Left renal pelvis (tissue), 4 donors: ENCODE results near the gene SLC35F2. TPM values are rescaled to one million over a fixed set of nuclear protein-coding genes. Genes with fewer than 3 reads are reported as not detected.
"Not testable (repeated sequence)": the region's sequence is repeated elsewhere in the genome, so short reads cannot be mapped to it uniquely, and the experiment has no call there.

Experiments
- DNase-seq, 4 donors: peaks; one replicate each; pipeline ENCODE4 v3.0.0-alpha.2; 2013; ENCODE audit warnings: low read depth in 4 of 4, low spot score in 3 of 4
- polyA plus RNA-seq, 4 donors: library from polyadenylated mRNA; unstranded; fragments of 120-200 nt; gene quantifications; one replicate each; pipeline ENCODE4 v1.2.1, GENCODE V29; 2013; ENCODE audit not compliant: insufficient read length in 4 of 4

Gene SLC35F2, protein sequence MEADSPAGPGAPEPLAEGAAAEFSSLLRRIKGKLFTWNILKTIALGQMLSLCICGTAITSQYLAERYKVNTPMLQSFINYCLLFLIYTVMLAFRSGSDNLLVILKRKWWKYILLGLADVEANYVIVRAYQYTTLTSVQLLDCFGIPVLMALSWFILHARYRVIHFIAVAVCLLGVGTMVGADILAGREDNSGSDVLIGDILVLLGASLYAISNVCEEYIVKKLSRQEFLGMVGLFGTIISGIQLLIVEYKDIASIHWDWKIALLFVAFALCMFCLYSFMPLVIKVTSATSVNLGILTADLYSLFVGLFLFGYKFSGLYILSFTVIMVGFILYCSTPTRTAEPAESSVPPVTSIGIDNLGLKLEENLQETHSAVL
- 10 to 100 TPM in 3 of 4 donors, 1 to 10 TPM in 1; 2.4 to 15.8 (median 14.9) TPM for polyA plus RNA-seq

DNA sequence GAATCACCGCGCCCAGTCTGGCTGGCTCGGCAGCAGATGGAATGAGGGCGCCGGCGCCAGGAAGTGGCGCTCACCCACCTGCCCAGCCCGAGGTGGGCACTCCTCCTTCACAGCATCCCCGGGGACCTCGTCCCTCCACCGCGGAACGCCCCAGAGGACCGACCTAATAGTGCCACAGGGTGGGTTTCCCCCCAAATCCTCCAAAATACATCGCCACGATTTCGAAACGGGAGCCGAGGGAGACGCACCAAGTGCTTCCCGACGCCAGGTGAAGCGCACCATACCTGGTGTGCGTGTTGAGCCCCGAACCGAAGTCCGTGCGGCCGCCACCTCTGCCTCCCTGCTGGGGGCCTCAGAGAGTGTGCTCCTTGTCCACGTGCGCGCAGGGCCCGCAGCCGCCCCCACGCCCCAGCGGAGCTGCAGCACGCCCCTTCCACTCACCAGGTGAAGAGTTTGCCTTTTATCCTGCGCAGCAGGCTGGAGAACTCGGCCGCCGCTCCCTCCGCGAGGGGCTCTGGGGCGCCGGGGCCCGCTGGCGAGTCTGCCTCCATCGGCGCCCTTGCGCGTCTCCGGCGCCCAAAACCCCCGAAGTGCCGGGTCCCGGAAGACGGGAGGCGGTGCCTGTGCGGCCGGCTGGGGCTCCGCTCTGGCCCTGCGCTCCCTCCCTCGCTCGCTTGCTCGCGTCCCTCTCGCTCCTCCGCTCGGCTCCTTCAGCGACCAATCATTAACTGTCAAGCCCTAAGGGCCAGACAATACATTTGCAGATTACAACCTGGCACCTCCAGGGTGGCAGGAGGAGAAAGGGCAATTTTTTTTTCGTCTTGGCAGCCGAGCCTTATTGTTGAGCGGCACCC lies at the start of gene SLC35F2:
Gene SLC35F2 (minus strand): TSS at position 571 of the 854 bp plus-strand sequence. CDS start 20 bp downstream, at position 551.
- peak; percentile 50 to 56 (median 54) for DNase-seq

DNA sequence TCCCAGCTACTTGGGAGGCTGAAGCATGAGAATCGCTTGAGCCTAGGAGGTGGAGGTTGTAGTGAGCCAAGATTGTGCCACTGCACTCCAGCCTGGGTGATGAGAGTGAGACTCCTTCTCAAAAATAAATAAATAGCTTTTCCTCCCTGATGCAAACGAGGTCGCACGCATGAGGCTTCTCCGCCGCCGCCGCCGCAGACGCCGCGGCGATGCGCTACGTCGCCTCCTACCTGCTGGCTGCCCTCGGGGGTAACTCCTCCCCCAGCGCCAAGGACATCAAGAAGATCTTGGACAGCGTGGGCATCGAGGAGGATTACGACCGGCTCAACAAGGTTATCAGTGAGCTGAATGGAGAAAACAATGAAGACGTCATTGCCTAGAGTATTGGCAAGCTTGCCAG lies 49.6 kb upstream of the SLC35F2 start:
- DNase-seq = no peak

DNA sequence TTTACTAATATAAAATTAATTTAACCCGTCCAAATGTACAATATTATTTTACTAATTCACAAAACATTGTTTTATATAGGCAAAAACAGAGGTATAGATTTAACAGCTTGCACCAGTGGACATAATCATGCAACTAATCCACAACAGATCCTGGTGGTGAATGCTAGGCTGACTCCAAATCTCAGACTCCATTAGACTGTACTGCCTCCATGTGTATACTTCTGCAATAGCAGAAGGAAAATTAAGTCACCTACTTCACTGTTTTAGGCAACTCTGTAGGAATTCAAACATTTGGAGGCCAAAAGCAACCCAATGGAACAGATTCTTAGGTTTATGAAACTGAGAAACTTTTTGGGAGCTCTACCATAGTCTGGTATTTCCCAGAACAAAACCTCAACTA lies 39.7 kb upstream of the SLC35F2 start:
- DNase-seq = no peak

DNA sequence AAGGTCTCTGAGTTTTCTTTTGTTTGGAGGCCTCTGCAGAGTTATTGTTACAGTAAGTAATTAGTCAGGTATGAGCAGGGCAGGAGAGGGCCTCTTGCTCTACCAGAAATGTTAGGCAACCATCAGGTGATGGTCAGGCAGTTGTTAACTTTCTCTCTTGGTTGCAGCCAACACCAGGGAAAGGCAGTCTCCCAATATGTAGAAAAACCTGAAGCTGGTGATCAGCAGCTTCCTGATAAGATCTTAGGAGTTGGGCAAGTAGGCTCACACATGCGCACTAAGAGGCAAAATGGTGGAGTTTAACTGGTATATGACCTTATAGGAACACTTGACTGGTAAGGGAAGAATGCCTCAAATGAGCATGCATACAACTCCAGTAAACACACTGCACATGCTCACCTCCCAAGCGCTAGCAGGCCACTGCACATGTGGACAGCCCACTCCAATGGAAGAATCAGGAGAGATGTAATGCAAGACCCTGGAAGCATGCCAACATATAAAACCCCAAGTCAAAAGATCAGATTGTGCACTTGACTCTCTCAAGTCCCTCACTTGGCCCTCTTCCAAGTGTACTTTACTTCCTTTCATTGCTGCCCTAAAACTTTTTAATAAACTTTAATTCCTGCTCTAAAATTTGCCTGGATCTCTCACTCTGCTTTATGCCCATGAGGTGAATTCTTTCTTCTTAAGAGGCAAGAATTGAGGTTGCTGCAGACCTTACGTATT lies 23.7 kb upstream of the SLC35F2 start:
- DNase-seq = no peak

DNA sequence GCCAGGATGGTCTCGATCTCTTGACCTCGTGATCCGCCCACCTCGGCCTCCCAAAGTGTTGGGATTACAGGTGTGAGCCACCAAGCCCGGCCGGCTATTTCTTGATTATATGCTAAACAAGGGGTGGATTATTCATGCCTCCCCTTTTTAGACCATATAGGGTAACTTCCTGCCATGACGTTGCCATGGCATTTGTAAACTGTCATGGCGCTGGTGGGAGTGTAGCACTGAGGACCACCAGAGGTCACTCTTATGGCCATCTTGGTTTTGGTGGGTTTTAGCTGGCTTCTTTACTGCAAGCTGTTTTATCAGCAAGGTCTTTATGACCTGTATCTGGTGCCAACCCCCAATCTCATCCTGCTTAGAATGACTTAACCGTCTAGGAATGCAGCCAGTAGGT lies 22.9 kb upstream of the SLC35F2 start:
- not testable (repeated sequence) for DNase-seq

DNA sequence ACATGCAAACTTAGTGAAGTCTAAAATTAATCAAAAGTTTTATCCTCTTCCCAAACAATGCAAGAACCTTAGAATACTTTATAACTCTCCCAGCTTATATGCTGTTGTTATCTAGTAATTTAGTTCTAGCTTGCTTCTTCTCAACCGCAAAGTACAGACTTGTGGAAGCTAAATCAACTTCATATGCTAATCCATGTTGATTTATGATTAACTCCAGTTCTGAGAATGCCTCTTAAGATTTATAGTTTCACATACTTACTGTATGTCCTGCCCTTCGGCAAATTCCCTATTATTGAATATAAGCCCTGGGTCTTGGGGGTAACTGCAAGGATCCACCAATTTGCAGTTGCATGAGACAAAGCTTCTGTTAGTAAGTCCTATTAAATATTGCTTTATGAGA lies 17.6 kb upstream of the SLC35F2 start:
- DNase-seq = no peak

DNA sequence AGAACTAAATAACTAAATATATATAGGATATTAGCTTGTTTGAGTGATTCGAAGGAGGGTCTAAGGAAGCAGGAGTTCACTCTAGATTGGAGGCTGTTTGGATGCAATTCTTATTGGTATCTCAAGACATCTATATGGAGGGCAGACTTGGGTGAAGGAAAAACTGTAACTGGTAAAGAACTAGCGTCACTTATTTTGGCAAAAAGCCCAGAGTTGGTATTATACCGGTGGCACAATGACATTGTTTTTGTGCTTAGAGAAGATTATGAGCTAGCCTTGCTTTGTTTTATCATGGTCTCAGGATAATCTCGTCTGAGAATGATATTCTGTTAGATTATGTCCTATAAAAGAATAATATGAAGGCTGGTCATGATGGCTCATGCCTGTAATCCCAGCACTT lies 6.0 kb upstream of the SLC35F2 start:
- no peak for DNase-seq

DNA sequence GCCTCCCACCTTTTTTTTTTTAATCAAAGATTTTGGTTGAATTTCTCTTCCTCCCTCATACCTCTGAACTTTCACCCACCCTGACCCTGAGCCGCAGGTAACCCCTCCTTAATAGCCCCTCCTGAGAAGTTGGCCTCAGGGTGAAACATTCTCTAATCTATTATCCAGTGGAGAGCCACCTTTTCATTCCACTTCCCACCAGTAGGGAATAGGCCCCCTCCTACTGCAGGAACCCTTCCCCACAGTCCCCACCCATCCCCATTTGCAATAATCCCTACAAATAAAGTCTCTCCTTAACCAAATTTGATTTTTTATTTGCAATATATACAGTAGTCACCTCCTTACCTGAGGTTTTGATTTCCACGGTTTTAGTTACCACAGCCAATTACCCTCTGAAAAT lies 2.1 kb upstream of the SLC35F2 start:
- no peak for DNase-seq

DNA sequence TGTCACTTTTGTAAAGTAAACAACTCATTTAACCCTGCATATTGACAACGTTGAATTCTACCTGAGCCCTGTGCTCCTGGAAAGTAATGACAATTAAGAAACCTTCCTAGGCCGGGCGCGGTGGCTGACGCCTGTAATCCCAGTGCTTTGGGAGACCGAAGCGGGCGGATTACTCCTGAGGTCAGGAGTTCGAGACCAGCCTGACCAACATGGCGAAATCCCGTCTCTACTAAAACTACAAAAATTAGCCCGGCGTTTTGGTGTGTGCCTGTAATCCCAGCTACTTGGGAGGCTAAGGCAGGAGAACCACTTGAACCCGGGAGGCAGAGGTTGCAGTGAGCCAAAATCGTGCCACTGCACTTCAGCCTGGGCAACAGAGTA lies 1.6 kb upstream of the SLC35F2 start:
- not testable (repeated sequence) for DNase-seq

DNA sequence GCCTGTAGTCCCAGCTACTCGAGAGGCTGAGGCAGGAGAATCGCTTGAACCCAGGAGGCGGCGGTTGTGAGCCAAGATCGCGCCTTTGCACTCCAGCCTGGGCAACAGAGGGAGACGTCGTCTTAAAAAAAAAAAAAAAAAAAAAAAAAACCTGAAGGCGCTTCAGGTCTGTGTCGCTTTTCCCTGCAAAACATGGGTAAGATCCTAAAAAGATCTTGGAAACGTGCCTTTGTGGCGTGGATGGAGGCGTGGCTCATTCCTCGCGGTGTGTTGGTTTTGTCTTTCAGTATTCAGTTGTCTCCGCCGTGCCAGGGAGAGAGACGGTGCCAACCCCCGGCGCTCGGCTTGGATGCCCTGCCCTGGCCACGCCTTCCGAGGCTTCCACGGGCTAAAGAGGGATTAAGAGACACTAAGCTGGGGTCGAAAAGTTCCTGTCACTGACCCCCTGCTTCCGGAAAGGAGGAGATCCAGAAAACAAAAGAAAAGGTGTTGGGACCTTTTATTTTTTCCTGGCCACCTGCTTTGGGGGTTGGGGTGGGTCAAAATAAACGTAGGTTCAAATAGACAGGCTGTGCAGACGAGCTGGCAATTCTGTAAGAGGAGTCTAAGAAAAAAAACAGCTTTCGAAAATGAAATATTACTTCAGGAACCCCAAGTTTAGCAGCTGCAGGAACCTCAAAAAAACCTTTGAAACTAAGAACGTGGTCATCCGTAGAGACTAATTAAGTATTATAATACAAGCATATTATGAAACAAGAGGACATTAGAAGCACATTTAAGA lies 1.1 kb upstream of the SLC35F2 start:
- no peak for DNase-seq

DNA sequence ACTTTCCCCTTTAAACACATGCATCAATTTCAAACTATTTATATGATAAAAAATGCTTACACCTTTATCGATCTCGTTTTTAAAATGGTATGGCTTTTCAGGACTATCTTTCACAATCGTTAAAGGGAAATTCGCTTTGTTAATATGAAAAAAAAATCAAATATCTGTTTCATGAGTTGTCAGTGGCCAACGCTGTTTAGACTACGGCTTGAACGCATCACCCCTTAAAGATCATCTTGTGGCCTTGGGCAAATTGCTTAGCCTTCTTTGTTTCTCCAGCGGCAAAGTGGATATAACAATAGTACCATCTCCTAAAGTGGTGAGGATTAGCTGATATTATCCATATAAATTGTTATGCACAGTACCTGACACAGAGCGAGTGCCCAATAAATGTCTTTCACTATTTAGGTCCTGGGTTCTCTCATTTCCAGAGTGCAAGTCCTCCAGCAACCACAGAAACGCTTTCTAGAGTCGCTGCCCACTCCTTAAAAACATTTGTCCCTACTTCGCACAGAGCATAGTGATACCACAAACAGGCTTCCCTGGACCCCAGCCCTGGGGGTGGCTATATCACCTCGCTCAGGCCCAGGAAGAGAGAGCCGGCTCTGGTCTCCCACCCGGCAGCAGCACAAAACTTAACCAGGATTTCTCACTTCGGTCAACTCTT lies 904 bp downstream of the SLC35F2 start:
- no peak for DNase-seq

DNA sequence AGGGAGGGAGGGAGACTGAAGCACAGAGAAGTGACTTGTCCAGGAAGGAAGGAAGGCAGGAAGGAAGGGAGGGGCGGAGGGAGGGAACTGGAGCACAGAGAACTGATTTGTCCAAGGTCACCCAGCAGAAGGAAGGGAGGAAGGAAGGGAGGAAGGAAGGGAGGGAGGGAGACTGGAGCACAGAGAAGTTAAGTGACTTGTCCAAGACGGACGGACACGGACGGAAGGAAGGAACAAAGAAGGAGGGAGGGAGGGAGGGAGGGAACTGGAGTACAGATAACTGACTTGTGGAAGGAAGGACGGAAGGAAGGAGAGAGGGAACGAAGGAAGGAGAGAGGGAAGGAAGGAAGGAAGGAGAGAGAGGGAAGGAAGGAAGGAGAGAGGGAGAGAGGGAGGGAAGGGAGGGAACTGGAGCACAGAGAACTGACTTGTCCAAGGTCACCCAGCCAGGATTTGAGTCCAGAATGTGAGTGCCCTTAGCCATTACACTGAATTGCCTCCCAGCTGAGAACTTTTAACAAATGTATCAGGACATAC lies 1.5 kb downstream of the SLC35F2 start:
- no peak for DNase-seq

DNA sequence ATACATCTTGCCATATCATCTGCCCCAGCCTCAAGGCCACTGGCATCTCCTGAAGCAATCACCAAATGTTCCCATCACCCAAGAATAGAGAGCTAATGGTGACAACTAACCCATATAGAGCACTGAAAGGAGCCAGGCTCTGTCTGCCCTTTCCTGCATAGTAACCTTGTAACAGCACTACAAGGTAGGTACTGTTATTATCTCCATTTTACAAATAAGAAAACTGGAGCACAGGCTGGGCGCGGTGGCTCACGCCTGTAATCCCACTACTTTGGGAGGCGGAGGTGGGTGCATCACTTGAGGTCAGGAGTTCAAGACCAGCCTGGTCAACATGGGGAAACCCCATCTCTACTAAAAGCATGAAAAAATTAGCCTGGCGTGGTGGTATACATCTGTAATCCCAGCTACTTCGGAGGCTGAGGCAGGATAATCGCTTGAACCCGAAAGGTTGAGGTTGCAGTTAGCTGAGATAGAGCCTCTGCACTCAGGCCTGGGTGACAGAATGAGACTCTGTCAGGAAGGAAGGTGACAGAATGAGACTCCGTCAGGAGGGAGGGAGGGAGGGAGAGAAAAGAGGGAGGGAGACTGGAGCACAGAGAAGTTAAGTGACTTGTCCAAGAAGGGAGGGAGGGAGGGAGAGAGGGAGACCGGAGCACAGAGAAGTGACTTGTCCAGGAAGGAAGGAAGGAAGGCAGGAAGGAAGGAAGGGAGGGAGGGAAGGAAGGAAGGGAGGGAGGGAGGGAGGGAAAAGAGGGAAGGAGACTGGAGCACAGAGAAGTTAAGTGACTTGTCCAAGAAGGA lies 2.2 kb downstream of the SLC35F2 start:
- DNase-seq = no peak

DNA sequence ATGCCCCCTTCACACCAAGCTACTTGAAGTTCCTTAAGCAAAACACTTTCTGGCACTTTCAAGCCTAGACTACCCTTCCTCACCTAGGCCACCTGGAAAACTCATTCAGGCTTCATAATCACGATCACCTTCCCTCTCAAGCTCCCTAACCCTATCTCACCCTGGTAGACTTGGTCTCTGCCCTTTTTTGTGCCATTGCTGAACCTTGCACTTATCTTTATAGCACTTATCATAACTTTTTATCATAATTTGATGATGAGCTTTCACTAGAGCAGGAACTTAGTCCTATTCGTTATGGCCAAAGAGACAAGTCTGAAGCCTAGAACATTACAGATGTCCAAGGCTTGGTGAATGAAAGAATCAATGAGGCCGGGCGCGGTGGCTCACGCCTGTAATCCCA lies 5.5 kb downstream of the SLC35F2 start:
- DNase-seq = no peak

DNA sequence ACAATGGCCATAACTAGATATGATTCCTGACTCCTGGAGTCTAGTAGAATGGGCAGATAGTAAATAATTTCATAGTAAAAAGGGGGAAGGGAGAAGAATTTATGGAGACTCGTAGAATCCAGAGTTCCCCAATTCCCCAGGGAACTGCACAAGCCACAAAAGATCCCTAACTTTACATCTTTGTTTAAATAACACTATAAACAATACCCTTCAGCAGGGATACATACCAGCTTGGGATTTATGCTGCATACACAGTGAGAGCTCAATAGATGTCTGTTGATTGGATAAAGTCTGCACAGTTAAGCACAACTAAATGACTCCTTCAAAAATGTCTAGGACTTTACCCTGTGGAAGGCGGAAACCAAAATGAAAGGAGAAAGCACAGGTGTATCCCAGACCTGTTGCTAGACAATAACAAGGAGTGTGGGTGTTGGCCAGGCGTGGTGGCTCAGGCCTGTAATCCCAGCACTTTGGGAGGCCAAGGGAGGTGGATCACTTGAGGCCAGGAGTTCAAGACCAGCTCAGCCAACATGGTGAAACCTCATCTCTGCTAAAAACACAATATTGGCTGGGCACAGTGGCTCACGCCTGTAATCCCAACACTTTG lies 6.8 kb downstream of the SLC35F2 start:
- no peak for DNase-seq

DNA sequence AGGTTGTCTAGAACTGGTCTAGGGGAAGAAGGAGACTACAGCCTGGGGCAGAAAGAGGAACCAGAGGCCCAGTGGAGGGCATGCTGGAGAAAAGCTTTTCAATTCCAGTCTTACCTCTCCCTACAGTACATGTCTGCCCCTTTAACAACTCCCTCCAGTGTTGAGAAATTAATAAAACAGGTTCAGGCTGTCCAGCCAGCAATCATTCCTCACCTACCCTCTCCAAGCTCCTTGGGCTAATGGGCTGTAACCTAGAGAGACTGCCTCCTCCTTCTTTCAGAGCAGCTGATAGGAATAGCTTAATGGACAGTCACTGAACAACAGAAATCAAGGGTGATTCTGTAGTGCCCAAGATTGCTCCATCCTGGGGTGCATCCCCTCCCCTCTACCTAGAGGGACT lies 8.8 kb downstream of the SLC35F2 start:
- DNase-seq = no peak

DNA sequence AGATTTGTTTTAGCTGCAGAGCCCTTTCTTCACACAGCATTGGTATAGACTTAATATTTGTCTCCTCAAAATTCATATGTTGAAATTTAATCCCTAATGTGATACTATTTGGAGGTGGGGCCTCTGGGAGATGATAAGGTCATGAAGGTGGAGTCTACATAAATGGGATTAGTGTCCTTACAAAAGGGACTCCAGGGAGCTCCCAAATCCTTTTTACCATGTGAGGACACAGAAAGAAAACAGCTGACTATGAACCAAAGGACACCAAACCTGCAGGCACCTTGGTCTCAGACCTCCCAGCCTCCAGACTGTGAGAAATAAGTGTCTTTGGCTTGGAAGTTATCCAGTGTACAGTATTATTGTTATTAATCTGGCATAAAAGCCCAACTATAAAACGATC lies 10.2 kb downstream of the SLC35F2 start:
- DNase-seq = no peak

DNA sequence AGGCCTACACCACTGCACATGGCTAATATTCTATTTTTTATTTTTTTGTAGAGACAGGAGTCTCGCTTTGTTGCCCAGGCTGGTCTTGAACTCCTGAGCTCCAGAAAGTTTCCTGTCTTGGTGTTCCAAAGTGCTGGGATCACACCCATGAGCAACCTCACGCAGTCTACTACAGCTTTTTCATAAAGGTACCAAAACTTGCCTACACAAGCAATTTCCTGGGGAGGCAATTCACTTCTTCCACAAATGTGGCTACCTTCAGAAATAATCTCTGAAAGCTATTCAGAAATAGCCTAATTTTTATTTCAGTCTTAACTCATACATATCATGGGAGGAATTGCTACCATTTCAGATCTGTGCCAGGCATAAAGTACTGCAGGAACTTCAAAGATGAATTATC lies 11.4 kb downstream of the SLC35F2 start:
- DNase-seq = no peak
